Neural cell (in vitro differentiated cells): ENCODE data around the gene LAGE3. TPM values are rescaled to one million over a fixed set of nuclear protein-coding genes. Genes with fewer than 3 reads are reported as not detected.

Experiments used
- H2AFZ ChIP-seq: fragments of 200-600, 300-800 bp; sonication (generic), shearing (Covaris generic); 2 replicates; pipeline ENCODE4 v1.6.0; 2014; ENCODE audit warnings: low read depth, mild to moderate bottlenecking, antibody characterized with exemption, low read length, moderate library complexity
- H3F3A ChIP-seq: fragments of 200-600 bp; shearing (Covaris generic); 2 replicates; pipeline ENCODE4 v1.6.1; 2016; ENCODE audit warnings: mild to moderate bottlenecking, moderate library complexity, mixed read lengths, antibody characterized with exemption, low read length; ENCODE audit not compliant: insufficient read depth, poor library complexity, severe bottlenecking
- H3K27ac ChIP-seq: fragments of 200-600, 300-800 bp; sonication (generic), shearing (Covaris generic); 2 replicates; pipeline ENCODE4 v1.5.1; 2014; ENCODE audit warnings: mild to moderate bottlenecking, low read length, moderate library complexity
- H3K27me3 ChIP-seq: fragments of 300-800, 200-600 bp; sonication (generic), shearing (Covaris generic); 2 replicates; pipeline ENCODE4 v1.6.0; 2014; ENCODE audit warnings: mild to moderate bottlenecking, low read depth, low read length, moderate library complexity; ENCODE audit not compliant: insufficient read depth
- H3K36me3 ChIP-seq: fragments of 300-800, 200-600 bp; sonication (generic), shearing (Covaris generic); 2 replicates; pipeline ENCODE4 v1.5.1; 2014; ENCODE audit warnings: mild to moderate bottlenecking, antibody characterized with exemption, low read length, moderate library complexity; ENCODE audit not compliant: insufficient read depth
- H3K4me2 ChIP-seq: fragments of 300-800, 200-600 bp; sonication (generic), shearing (Covaris generic); 2 replicates; pipeline ENCODE4 v1.6.0; 2014; ENCODE audit warnings: mild to moderate bottlenecking, low read length
- H3K4me3 ChIP-seq: fragments of 300-800, 200-600 bp; sonication (generic), shearing (Covaris generic); 2 replicates; pipeline ENCODE4 v1.5.1; 2014; ENCODE audit warnings: mild to moderate bottlenecking, low read length, moderate library complexity
- H3K79me2 ChIP-seq: fragments of 200-600 bp; shearing (Covaris generic); replicated peaks from 2 replicates; pipeline ENCODE4 v1.6.0; 2014; ENCODE audit warnings: mild to moderate bottlenecking, low read length, moderate library complexity; ENCODE audit not compliant: insufficient read depth
- H3K9ac ChIP-seq: fragments of 300-800, 200-600 bp; sonication (generic), shearing (Covaris generic); 2 replicates; pipeline ENCODE4 v1.6.1; 2016; ENCODE audit warnings: mild to moderate bottlenecking, low read length, mixed read lengths
- H3K9me2 ChIP-seq: fragments of 200-600 bp; shearing (Covaris generic); 2 replicates; pipeline ENCODE4 v1.6.1; 2016; ENCODE audit warnings: mild to moderate bottlenecking, low read length, mixed read lengths; ENCODE audit not compliant: insufficient read depth
- H3K9me3 ChIP-seq: fragments of 200-600, 300-800 bp; sonication (generic), shearing (Covaris generic); 2 replicates; pipeline ENCODE4 v1.6.1; 2016; ENCODE audit warnings: mild to moderate bottlenecking, mixed run types, low read length, moderate library complexity, mixed read lengths
- H4K20me1 ChIP-seq: fragments of 200-600 bp; shearing (Covaris generic); 2 replicates; pipeline ENCODE4 v1.6.1; 2016; ENCODE audit warnings: mild to moderate bottlenecking, mixed run types; ENCODE audit not compliant: insufficient read depth
- CTCF ChIP-seq: fragments of 450-650 bp; IDR thresholded peaks from 2 replicates; pipeline ENCODE4 v1.5.1; 2014; ENCODE audit warnings: antibody characterized with exemption, mild to moderate bottlenecking, moderate library complexity; ENCODE audit not compliant: poor library complexity, severe bottlenecking
- EP300 ChIP-seq: fragments of 450-650 bp; conservative IDR thresholded peaks from 2 replicates; pipeline ENCODE4 v1.6.1; 2014; ENCODE audit warnings: antibody characterized with exemption, mild to moderate bottlenecking, moderate library complexity; ENCODE audit not compliant: poor library complexity, severe bottlenecking
- EZH2 ChIP-seq: fragments of 200-600, 300-800 bp; shearing (Covaris generic), sonication (generic); IDR thresholded peaks from 2 replicates; pipeline ENCODE4 v1.6.1; 2014; ENCODE audit warnings: antibody characterized with exemption, low read length, borderline replicate concordance, mild to moderate bottlenecking; ENCODE audit not compliant: insufficient read depth, poor library complexity, severe bottlenecking
- MXI1 ChIP-seq: fragments of 450-650 bp; conservative IDR thresholded peaks from 2 replicates; pipeline ENCODE4 v1.6.1; 2014; ENCODE audit warnings: antibody characterized with exemption, mild to moderate bottlenecking; ENCODE audit not compliant: poor library complexity, severe bottlenecking
- POLR2AphosphoS5 ChIP-seq: IDR thresholded peaks from 2 replicates; pipeline ENCODE4 v1.6.1; 2012
- RAD21 ChIP-seq: fragments of 450-650 bp; conservative IDR thresholded peaks from 2 replicates; pipeline ENCODE4 v1.6.1; 2014; ENCODE audit warnings: antibody characterized with exemption, mild to moderate bottlenecking, moderate library complexity
- SMC3 ChIP-seq: fragments of 450-650 bp; conservative IDR thresholded peaks from 2 replicates; pipeline ENCODE4 v1.6.1; 2014; ENCODE audit warnings: antibody characterized with exemption, mild to moderate bottlenecking, moderate library complexity; ENCODE audit not compliant: poor library complexity
- TAF1 ChIP-seq: IDR thresholded peaks from 2 replicates; pipeline ENCODE4 v1.6.1; 2012; ENCODE audit warnings: low read depth
- polyA plus RNA-seq: library from polyadenylated mRNA; depleted of rRNA; stranded (reverse); fragments of >200 nt; gene quantifications from 2 replicates; pipeline ENCODE4 v1.2.3, GENCODE V29; 2014
- TF ChIP-seq, protein P1 (sequence below): IDR thresholded peaks from 2 replicates; pipeline ENCODE4 v1.6.1; 2012; ENCODE audit warnings: borderline replicate concordance

LAGE3 gene
- polyA plus RNA-seq, 1 donor from 2014 or later = 37.3 TPM

DNA sequence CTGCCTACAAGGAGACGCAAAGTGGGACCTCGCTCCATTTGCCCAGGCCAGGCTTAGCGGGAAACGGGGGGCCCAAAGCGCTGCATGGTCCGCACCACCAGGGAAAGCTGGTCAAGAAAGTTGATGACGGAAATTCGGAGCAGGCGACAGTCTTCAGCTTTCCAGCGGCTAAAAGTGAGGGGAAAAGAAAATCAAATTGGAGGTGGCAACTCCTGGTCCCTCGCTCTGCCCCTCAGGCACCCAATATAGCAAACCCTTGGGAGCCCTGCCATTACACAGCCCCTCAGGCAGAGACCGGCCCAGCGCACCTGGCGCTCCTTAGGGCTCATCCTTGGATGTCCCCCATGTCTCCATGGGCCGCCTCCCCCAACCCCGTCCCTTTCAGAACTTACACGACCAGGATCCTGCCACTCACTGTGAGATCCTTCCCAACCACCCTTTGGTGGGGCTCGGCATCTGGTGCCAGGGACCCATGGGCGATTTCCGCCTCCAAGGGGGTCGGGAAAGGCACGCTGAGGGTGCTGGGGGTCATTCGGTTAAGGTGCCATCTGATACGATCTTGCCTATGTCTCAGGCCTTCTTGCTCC, 1.1 kb downstream of the LAGE3 start:
- Histone ChIP-seq H3K27me3 (no peaks in the 10 kb centered on the region), H3K79me2 (no peaks in the 10 kb centered on the region), H3K4me2 (no peak overlapping the region), H4K20me1 (no peaks in the 10 kb centered on the region), H2AFZ (no peak overlapping the region), H3K36me3 (no peaks in the 10 kb centered on the region), H3K27ac (no peak overlapping the region), H3K9ac (peak overlapping the region; percentile 69), H3K9me3 (no peaks in the 10 kb centered on the region), H3K9me2 (no peaks in the 10 kb centered on the region), H3K4me3 (peak overlapping the region; percentile 68), H3F3A (no peaks in the 10 kb centered on the region)
- TF ChIP-seq EZH2 (no peak), RAD21 (no peak), MXI1 (no peak), SMC3 (no peak), TAF1 (no peak)
- TF ChIP-seq, protein P1, sequence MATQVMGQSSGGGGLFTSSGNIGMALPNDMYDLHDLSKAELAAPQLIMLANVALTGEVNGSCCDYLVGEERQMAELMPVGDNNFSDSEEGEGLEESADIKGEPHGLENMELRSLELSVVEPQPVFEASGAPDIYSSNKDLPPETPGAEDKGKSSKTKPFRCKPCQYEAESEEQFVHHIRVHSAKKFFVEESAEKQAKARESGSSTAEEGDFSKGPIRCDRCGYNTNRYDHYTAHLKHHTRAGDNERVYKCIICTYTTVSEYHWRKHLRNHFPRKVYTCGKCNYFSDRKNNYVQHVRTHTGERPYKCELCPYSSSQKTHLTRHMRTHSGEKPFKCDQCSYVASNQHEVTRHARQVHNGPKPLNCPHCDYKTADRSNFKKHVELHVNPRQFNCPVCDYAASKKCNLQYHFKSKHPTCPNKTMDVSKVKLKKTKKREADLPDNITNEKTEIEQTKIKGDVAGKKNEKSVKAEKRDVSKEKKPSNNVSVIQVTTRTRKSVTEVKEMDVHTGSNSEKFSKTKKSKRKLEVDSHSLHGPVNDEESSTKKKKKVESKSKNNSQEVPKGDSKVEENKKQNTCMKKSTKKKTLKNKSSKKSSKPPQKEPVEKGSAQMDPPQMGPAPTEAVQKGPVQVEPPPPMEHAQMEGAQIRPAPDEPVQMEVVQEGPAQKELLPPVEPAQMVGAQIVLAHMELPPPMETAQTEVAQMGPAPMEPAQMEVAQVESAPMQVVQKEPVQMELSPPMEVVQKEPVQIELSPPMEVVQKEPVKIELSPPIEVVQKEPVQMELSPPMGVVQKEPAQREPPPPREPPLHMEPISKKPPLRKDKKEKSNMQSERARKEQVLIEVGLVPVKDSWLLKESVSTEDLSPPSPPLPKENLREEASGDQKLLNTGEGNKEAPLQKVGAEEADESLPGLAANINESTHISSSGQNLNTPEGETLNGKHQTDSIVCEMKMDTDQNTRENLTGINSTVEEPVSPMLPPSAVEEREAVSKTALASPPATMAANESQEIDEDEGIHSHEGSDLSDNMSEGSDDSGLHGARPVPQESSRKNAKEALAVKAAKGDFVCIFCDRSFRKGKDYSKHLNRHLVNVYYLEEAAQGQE = no peak

- Histone ChIP-seq H3K9me2 (no peaks in the 10 kb centered on the region), H3K79me2 (no peaks in the 10 kb centered on the region), H3K4me3 (no peak overlapping the region), H2AFZ (no peak overlapping the region), H3K36me3 (no peaks in the 10 kb centered on the region), H3F3A (no peaks in the 10 kb centered on the region), H3K9me3 (no peaks in the 10 kb centered on the region), H3K4me2 (no peak overlapping the region), H3K27ac (no peak overlapping the region), H3K27me3 (no peaks in the 10 kb centered on the region), H3K9ac (no peak overlapping the region), H4K20me1 (no peaks in the 10 kb centered on the region)
- no peak for TF ChIP-seq EZH2
- TF ChIP-seq, protein P1 = no peak
These were observed 2.3 kb downstream of the LAGE3 start for GRCh38 chrX:154476821-154477220.

DNA sequence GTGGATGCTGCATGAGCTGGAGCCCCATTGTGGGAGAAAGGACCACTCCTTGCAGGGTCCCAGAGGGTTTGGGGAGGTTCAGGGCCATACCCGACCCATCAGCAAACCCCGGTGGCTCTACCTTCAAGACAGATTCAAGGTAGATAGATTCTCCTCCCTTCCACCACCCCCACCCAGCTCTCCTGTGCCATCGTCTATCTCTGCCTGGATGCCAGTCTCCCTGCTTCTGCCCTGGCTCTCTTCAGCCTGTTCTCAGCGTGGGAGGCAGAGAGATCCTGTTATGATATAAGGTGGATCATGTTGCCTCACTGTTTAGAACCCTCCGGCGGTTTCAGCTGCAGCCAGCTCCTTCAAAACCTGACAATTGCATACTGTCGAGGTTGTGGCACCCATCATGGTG, 5.4 kb downstream of the LAGE3 start:
- H3K79me2 ChIP-seq = no peaks in the 10 kb centered on the region
- no peak overlapping the region for H3K4me3 ChIP-seq
- no peaks in the 10 kb centered on the region for H3K9me2 ChIP-seq
- no peaks in the 10 kb centered on the region for H3K9me3 ChIP-seq
- no peak overlapping the region for H3K9ac ChIP-seq
- no peak overlapping the region for H2AFZ ChIP-seq
- no peaks in the 10 kb centered on the region for H3K36me3 ChIP-seq
- no peak overlapping the region for H3K4me2 ChIP-seq
- TF ChIP-seq TAF1 = no peak
- no peak for TF ChIP-seq MXI1
- TF ChIP-seq, protein P1 = no peak
- TF ChIP-seq EZH2 = no peak
- no peak for TF ChIP-seq CTCF
- TF ChIP-seq SMC3 = no peak
- TF ChIP-seq POLR2AphosphoS5 = no peak
- TF ChIP-seq RAD21 = no peak
- no peak for TF ChIP-seq EP300
- no peak overlapping the region for H3K27ac ChIP-seq
- H3K27me3 ChIP-seq = no peaks in the 10 kb centered on the region
- H4K20me1 ChIP-seq = no peaks in the 10 kb centered on the region
- no peaks in the 10 kb centered on the region for H3F3A ChIP-seq
